OCI-LY1 (cell line): Measurements from ENCODE around the gene AVPR2.

Source experiments
- CTCF ChIP-seq: fragments of 200-600 bp; sonication (generic), shearing (Covaris generic); IDR thresholded peaks from 2 replicates; pipeline ENCODE4 v1.5.1; 2017; ENCODE audit warnings: mild to moderate bottlenecking, antibody characterized with exemption, low read length, moderate library complexity, mixed read lengths
- EZH2 ChIP-seq: fragments of 200-600 bp; sonication (generic), shearing (Covaris generic); IDR thresholded peaks from 2 replicates; pipeline ENCODE4 v1.8.0; 2017; ENCODE audit warnings: borderline replicate concordance, mixed run types, mild to moderate bottlenecking, antibody characterized with exemption, low read length, moderate library complexity, mixed read lengths

DNA sequence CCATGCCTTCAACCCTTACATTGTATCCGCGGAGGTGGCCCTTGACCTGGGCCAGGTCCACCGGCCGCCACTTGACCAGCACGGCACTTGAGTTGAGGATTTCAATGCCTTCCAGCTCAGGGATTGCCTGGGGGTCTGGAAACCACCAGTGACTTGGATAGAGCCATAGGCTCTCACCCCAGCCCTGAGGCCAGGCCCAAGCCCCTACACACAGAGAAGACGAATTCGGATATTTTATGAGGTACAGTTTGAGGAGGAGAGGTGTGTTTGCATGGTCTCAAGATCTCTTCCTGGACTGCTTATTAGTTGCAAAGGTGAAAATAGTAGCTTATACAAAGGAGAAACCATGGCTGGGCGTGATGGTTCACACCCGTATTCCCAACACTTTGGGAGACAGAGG, 38.8 kb upstream of the AVPR2 start:
- no peak for TF ChIP-seq CTCF
- TF ChIP-seq EZH2 = no peak
